ENCODE measurements around the gene RAMP2. TPM values are rescaled to one million over a fixed set of nuclear protein-coding genes. Genes with fewer than 3 reads are reported as not detected.
"Not testable (repeated sequence)": the region's sequence is repeated elsewhere in the genome, so short reads cannot be mapped to it uniquely, and the experiment has no call there.

RAMP2 gene
- total RNA-seq, 1 experiment from 2014 or later: not detected

DNA sequence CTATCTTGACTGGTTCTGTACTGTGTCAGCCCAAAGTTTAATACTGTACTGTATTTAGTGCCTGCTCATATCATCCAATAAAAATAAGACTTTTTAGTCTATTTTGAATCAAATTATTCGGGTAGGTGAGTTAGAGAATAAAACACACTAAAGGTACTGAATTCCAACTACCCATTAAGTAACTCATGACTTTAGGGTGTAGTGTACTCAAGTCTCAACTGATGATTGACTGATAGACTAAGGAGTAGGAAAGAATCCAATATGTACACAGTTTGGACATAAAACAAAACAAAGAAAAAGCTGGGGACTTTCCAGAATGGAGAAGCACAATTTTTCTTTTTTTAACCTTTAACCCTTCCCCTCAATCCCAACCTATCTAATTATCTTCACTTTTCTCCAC, 20.3 kb upstream of the RAMP2 start:
- POLR2A ChIA-PET (ENCODE audit: unreplicated experiment): no interaction called here
- Histone ChIP-seq H3K9me2 (replicated peaks; ENCODE audit: low read length) (no peaks in the 10 kb centered on the region), H3K36me3 (ENCODE audit: low read depth, low read length) (no peaks in the 10 kb centered on the region), H3K4me2 (ENCODE audit: low read length) (no peak overlapping the region), H3K9me3 (ENCODE audit: low read length) (no peaks in the 10 kb centered on the region), H3K27me3 (ENCODE audit: low read length) (no peaks in the 10 kb centered on the region), H3F3A (ENCODE audit: low read length, unreplicated experiment) (no peaks in the 10 kb centered on the region), H3K4me3 (ENCODE audit: low read length) (no peak overlapping the region), H3K27ac (ENCODE audit: low read length) (no peak overlapping the region), H3K79me2 (ENCODE audit: low read length) (peaks cover 5% of the 10 kb centered on the region), H3K4me1 (ENCODE audit: insufficient read depth, low read length) (no peaks in the 10 kb centered on the region; the same call in 1 of the 2 replicates), H2AFZ (ENCODE audit: low read length) (no peak overlapping the region), H4K20me1 (ENCODE audit: low read length) (no peaks in the 10 kb centered on the region), H3K9ac (ENCODE audit: low read length) (no peak overlapping the region)
- ATAC-seq (no peak), DNase-seq (no peak)
- intact Hi-C loops (cut with micrococcal nuclease): no loop called here
- no TSS peak for BruUV-seq (replicated peaks)
- TF ChIP-seq, protein P1, sequence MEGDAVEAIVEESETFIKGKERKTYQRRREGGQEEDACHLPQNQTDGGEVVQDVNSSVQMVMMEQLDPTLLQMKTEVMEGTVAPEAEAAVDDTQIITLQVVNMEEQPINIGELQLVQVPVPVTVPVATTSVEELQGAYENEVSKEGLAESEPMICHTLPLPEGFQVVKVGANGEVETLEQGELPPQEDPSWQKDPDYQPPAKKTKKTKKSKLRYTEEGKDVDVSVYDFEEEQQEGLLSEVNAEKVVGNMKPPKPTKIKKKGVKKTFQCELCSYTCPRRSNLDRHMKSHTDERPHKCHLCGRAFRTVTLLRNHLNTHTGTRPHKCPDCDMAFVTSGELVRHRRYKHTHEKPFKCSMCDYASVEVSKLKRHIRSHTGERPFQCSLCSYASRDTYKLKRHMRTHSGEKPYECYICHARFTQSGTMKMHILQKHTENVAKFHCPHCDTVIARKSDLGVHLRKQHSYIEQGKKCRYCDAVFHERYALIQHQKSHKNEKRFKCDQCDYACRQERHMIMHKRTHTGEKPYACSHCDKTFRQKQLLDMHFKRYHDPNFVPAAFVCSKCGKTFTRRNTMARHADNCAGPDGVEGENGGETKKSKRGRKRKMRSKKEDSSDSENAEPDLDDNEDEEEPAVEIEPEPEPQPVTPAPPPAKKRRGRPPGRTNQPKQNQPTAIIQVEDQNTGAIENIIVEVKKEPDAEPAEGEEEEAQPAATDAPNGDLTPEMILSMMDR (conservative IDR thresholded peaks at IDR 0.05; ENCODE audit: low read depth, low read length): no peak
- TF ChIP-seq EZH2phosphoT487 (IDR thresholded peaks at IDR 0.05; ENCODE audit: borderline replicate concordance, low read length): no peak
- no peak for TF ChIP-seq EZH2 (IDR thresholded peaks at IDR 0.05; ENCODE audit: low read length, unreplicated experiment)
- CTCF ChIA-PET: interaction anchor here (0.6 kb wide), 1 partner anchor 23 kb away, joined by 4 read pairs; no protein-coding TSS in a partner anchor

DNA sequence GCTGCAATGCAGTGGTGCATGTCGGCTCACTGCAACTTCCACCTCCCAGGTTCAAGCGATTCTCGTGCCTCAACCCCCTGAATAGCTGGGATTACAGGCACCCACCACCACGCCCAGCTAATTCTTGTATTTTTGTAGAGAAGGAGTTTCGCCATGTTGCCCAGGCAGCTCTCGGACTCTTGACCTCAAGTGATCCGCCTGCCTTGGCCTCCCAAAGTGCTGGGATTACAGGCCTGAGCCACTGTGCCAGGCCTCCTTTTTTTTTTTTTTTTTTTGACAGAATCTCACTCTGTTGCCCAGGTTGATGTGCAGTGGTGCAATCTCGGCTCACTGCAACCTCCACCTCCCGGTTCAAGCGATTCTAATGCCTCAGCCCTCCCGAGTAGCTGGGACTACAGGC, 18.1 kb upstream of the RAMP2 start:
- intact Hi-C loops (cut with micrococcal nuclease); H3K4me1 ChIP-seq (ENCODE audit: insufficient read depth, low read length); H3F3A ChIP-seq (ENCODE audit: low read length, unreplicated experiment); H3K36me3 ChIP-seq (ENCODE audit: low read depth, low read length); H3K27me3 ChIP-seq (ENCODE audit: low read length); H3K4me3 ChIP-seq (ENCODE audit: low read length); ATAC-seq; BruUV-seq (replicated peaks); H3K4me2 ChIP-seq (ENCODE audit: low read length); CTCF ChIA-PET; H3K79me2 ChIP-seq (ENCODE audit: low read length); H3K9ac ChIP-seq (ENCODE audit: low read length); H3K27ac ChIP-seq (ENCODE audit: low read length); H3K9me2 ChIP-seq (replicated peaks; ENCODE audit: low read length); H2AFZ ChIP-seq (ENCODE audit: low read length); POLR2A ChIA-PET (ENCODE audit: unreplicated experiment); H4K20me1 ChIP-seq (ENCODE audit: low read length); DNase-seq; H3K9me3 ChIP-seq (ENCODE audit: low read length): not testable (repeated sequence)

DNA sequence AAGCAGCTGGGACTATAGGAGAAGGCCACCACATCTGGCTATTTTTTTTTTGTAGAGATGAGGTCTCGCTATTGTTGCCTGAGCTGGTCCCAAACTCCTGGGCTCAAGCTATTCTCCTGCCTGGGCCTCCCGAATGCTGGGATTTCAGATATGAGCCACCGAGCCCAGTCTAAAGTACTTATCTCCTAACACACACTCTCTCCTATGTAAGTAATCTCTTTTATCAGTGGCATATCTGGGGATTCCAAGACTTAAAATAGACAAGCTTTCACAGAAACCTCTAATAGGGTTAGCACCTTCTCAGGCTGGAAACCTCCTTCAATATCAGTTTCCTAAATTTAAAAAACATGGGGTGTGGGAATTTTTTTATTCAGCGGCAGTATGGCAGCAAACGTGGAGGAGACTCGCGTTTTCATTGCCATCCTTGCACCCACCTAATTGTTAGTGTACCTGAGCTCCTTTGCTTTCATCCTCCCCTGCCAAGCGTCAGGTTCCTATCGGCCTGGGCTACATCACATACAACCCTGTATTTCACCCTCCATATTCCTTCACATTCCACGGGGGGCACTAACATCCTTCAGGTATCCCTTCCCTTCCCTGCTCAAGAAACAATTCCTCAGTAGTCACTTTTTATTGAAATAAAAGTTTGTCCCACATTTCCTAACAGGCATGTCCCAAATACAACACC, 17.3 kb upstream of the RAMP2 start:
- intact Hi-C loops (cut with micrococcal nuclease): loop anchor here (1.0 kb wide), 1 partner anchor 20 kb away; no protein-coding TSS in a partner anchor
- Histone ChIP-seq H3K27me3 (ENCODE audit: low read length) (no peaks in the 10 kb centered on the region), H3K4me1 (ENCODE audit: insufficient read depth, low read length) (peaks cover 2% of the 10 kb centered on the region), H3K79me2 (ENCODE audit: low read length) (peaks cover 5% of the 10 kb centered on the region), H3K36me3 (ENCODE audit: low read depth, low read length) (no peaks in the 10 kb centered on the region), H3K4me3 (ENCODE audit: low read length) (peak overlapping the region; percentile 65), H3F3A (ENCODE audit: low read length, unreplicated experiment) (no peaks in the 10 kb centered on the region), H2AFZ (ENCODE audit: low read length) (peak overlapping the region; percentile 78), H3K27ac (ENCODE audit: low read length) (peak overlapping the region; percentile 46; the same call in 1 of the 2 replicates), H3K9me3 (ENCODE audit: low read length) (no peaks in the 10 kb centered on the region), H4K20me1 (ENCODE audit: low read length) (no peaks in the 10 kb centered on the region), H3K9ac (ENCODE audit: low read length) (peak overlapping the region; percentile 66), H3K4me2 (ENCODE audit: low read length) (peak overlapping the region; percentile 83), H3K9me2 (replicated peaks; ENCODE audit: low read length) (no peaks in the 10 kb centered on the region)
- no peak for DNase-seq
- CTCF ChIA-PET: no interaction called here
- no peak for ATAC-seq
- no TSS peak for BruUV-seq (replicated peaks)
- POLR2A ChIA-PET (ENCODE audit: unreplicated experiment): interaction anchor here (0.6 kb wide), 1 partner anchor 17 kb away, joined by 4 read pairs; no protein-coding TSS in a partner anchor
- TF ChIP-seq EZH2 (IDR thresholded peaks at IDR 0.05; ENCODE audit: low read length, unreplicated experiment): no peak
- TF ChIP-seq, protein P1 (conservative IDR thresholded peaks at IDR 0.05; ENCODE audit: low read depth, low read length): 0 out of 2 replicates have a peak, but pooled peaks have one; percentile 28

Data from PC-3 (cell line).